GM06990 (cell line): Measurements from ENCODE around the gene PPP2R1B.

Source experiments
- DNase-seq: peaks from one replicate; pipeline ENCODE4 v3.0.0-alpha.2; 2011; ENCODE audit not compliant: insufficient read length; ENCODE audit errors: extremely low read depth
- H3K27me3 ChIP-seq: replicated peaks from 2 replicates; pipeline ENCODE4 v1.6.0; 2011; ENCODE audit warnings: low read length; ENCODE audit not compliant: control insufficient read depth, insufficient read depth
- H3K36me3 ChIP-seq: 2 replicates; pipeline ENCODE4 v1.5.1; 2011; ENCODE audit warnings: low read length; ENCODE audit not compliant: control insufficient read depth, insufficient read depth
- H3K4me3 ChIP-seq: replicated peaks from 2 replicates; pipeline ENCODE4 v1.5.1; 2011; ENCODE audit warnings: low read depth, mild to moderate bottlenecking, control low read depth, low read length
- TF ChIP-seq, protein P1 (sequence below): IDR thresholded peaks from 2 replicates; pipeline ENCODE4 v1.5.1; 2011; ENCODE audit warnings: low read length, control low read depth, mild to moderate bottlenecking, inconsistent platforms; ENCODE audit not compliant: insufficient read depth, poor library complexity, severe bottlenecking

PPP2R1B gene

DNA sequence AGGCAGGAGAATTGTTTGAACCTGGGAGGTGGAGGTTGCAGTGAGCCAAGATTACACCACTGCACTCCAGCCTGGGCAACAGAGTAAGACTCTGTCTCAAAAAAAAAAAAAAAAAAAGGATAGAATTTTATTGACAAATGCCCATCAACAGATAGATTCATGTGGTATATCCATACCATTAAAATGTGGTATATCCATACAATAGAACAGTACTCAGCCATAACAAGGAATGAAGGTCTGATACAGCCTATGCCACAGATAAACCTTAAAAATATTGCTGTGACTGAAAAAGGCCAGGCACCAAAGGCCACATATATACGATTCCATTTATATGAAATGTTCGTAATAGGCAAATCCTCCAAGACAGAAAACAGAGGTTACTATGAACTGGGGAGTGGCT, 45.3 kb upstream of the PPP2R1B start:
- no peaks in the 10 kb centered on the region for H3K27me3 ChIP-seq
- TF ChIP-seq, protein P1, sequence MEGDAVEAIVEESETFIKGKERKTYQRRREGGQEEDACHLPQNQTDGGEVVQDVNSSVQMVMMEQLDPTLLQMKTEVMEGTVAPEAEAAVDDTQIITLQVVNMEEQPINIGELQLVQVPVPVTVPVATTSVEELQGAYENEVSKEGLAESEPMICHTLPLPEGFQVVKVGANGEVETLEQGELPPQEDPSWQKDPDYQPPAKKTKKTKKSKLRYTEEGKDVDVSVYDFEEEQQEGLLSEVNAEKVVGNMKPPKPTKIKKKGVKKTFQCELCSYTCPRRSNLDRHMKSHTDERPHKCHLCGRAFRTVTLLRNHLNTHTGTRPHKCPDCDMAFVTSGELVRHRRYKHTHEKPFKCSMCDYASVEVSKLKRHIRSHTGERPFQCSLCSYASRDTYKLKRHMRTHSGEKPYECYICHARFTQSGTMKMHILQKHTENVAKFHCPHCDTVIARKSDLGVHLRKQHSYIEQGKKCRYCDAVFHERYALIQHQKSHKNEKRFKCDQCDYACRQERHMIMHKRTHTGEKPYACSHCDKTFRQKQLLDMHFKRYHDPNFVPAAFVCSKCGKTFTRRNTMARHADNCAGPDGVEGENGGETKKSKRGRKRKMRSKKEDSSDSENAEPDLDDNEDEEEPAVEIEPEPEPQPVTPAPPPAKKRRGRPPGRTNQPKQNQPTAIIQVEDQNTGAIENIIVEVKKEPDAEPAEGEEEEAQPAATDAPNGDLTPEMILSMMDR: no peak
- DNase-seq: no peak
- H3K36me3 ChIP-seq: peaks cover 1% of the 10 kb centered on the region
- no peak overlapping the region for H3K4me3 ChIP-seq

DNA sequence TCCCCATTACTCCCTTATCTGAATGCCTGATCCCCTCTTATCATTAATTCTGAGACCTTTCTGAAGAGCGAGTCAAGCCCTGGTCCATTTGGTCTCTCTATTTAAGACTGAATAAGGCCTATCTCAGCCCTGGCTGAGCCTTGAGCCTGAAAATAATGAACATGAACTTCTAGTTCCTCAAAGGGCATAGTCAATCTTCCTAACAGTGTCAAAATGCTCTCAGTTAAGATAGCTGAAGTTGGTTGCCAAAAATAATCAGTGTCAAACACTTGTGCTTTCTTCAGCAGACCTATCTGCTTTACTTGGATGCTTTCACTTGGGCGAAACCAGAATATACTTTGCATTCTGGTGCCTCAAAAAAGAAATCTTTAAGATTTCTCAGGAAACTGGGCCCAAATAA, 42.6 kb upstream of the PPP2R1B start:
- DNase-seq: no peak
- TF ChIP-seq, protein P1: no peak
- Histone ChIP-seq H3K36me3 (peaks cover 3% of the 10 kb centered on the region), H3K4me3 (no peak overlapping the region), H3K27me3 (no peaks in the 10 kb centered on the region)

DNA sequence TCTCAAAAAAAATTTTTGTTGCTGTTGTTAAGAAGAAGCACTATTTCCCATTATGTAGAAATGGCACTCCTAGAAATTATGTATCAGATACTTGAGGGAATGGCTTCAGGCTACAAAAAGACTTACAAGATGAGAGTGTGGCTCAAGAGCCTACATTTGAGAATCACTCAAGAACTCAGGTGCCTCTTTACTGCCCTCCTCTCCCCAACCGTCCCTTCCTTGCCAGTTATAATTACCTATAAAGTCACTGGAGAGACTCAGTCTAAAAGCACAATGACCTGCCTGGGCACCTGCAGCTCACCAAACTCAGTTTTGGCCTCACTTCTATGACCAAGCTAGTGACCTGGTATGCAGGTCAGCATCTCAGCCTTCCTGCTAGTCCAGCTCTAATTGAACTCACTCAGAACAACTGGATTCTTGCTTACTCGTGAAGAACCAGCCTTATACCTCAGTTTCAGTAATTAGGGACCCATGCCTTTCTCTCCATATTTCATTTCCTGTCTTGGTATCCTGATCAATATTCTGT, 41.9 kb upstream of the PPP2R1B start:
- no peak overlapping the region for H3K4me3 ChIP-seq
- DNase-seq: no peak

DNA sequence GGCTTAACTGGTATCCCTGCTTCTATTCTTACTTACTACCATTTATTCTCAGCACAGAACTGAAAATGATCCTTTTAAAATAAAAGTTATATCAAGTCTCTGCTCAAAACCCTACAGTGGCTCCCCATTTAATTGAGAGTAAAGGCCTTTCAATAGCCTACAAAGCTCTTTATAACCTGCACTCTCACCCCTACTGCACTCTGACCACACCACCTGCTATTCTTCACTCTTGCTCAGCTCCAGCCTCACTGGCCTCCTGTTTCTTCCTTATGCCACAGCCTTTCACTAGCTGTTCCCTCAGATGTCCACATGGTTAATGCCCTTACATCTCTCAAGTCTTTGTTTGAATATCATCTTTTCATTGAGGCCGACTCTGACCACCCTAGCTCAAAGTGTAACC, 40.9 kb upstream of the PPP2R1B start:
- DNase-seq: no peak
- Histone ChIP-seq H3K27me3 (no peaks in the 10 kb centered on the region), H3K36me3 (peaks cover 3% of the 10 kb centered on the region), H3K4me3 (no peak overlapping the region)
- TF ChIP-seq, protein P1: no peak

More for the DNA sequence above, 41.9 kb upstream of the PPP2R1B start:
- peaks cover 3% of the 10 kb centered on the region for H3K36me3 ChIP-seq
- no peaks in the 10 kb centered on the region for H3K27me3 ChIP-seq
- TF ChIP-seq, protein P1: no peak

DNA sequence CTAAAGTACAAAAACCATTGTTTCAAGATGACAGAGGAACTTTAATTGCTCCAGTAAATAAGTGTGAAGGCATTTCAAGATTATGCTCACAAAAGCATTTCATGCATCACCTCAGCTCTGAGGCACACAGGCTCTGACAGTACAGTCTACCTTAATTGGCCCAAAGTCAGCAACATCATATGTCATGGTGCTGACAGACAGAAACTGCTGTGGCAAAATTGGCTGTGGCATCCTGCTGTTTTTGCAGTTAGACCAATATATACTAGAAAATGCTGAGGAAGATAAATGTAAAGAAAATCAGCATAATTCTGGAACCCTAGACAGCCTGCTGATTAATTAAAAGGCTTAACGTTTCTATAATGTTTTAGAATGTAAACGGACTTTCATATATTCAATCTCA, 34.9 kb upstream of the PPP2R1B start:
- Histone ChIP-seq H3K27me3 (no peaks in the 10 kb centered on the region), H3K36me3 (peaks cover 2% of the 10 kb centered on the region), H3K4me3 (no peak overlapping the region)
- no peak for DNase-seq
- TF ChIP-seq, protein P1: no peak

DNA sequence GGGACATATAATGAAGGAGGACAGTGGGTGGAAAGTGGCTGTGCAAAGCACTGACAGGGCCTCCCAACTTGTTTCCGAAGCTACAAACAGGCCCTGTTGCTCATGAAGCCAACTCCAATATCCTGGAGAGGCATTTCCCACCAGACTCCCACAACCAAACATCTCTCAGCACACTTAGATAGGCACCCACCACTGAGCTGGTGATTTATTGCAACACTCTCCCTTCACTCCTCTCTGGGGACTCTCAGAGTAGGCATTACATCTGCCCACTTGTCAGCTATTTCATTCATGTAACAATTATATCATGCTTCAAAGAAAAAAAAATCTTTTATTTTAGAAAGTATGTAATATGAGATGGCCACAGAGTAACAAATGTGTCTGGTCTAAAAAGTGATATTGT, 32.1 kb upstream of the PPP2R1B start:
- no peaks in the 10 kb centered on the region; the same call in none of the 2 replicates for H3K36me3 ChIP-seq
- no peak for DNase-seq
- TF ChIP-seq, protein P1: no peak
- H3K27me3 ChIP-seq: no peaks in the 10 kb centered on the region
- no peak overlapping the region for H3K4me3 ChIP-seq
